Calu3 (cell line): ENCODE data around the gene CHRND. TPM values are rescaled to one million over a fixed set of nuclear protein-coding genes. Genes with fewer than 3 reads are reported as not detected.

Experiments
- BruUV-seq: library from RNA; stranded (reverse); fragments of 400-500 nt; replicated peaks from 2 replicates; lab custom pipeline; 2021; lab: Mats Ljungman, UMichigan
- CTCF ChIA-PET: fragments of 300-600 bp; sonication (Branson Sonifier 250); formaldehyde crosslinking; loops from one replicate; lab custom pipeline; 2022; ENCODE audit warnings: antibody characterized with exemption; lab: Charles Lee
- DNase-seq: peaks from one replicate; pipeline ENCODE4 v3.0.0; 2022
- H3K27ac Mint-ChIP-seq: one replicate; pipeline ENCODE4 v1.8.0; 2022; ENCODE audit warnings: mixed read lengths; ENCODE audit not compliant: unreplicated experiment
- H3K27me3 Mint-ChIP-seq: one replicate; pipeline ENCODE4 v1.8.0; 2022; ENCODE audit warnings: mixed read lengths; ENCODE audit not compliant: unreplicated experiment
- H3K36me3 Mint-ChIP-seq: one replicate; pipeline ENCODE4 v1.8.0; 2022; ENCODE audit warnings: mild to moderate bottlenecking, moderate library complexity, mixed read lengths; ENCODE audit not compliant: insufficient read depth, unreplicated experiment
- H3K4me1 Mint-ChIP-seq: one replicate; pipeline ENCODE4 v1.8.0; 2022; ENCODE audit warnings: mild to moderate bottlenecking, low read depth, mixed read lengths; ENCODE audit not compliant: unreplicated experiment
- H3K4me3 Mint-ChIP-seq: one replicate; pipeline ENCODE4 v1.8.0; 2022; ENCODE audit warnings: mild to moderate bottlenecking, low read depth, moderate library complexity, mixed read lengths; ENCODE audit not compliant: unreplicated experiment
- H3K9me3 Mint-ChIP-seq: one replicate; pipeline ENCODE4 v1.8.0; 2022; ENCODE audit warnings: low read depth, mixed read lengths; ENCODE audit not compliant: unreplicated experiment
- CTCF ChIP-seq: fragments of 200-600 bp; IDR thresholded peaks from one replicate; pipeline ENCODE4 v1.8.0; 2022; ENCODE audit warnings: antibody characterized with exemption; ENCODE audit not compliant: unreplicated experiment
- intact Hi-C: fragments of 100-400 bp; cut with micrococcal nuclease; formaldehyde crosslinking; loops from one replicate; pipeline ENCODE4 v1.10.0; 2022; ENCODE audit not compliant: unreplicated experiment
- total RNA-seq: library from RNA; stranded (reverse); gene quantifications from 2 replicates; pipeline ENCODE4 v1.2.3, GENCODE V29; 2022

The CHRND gene
- total RNA-seq, 1 experiment from 2014 or later, result not detected

- no peak overlapping the region for H3K27ac Mint-ChIP-seq
- no TSS peak for BruUV-seq
- peaks cover 5% of the 10 kb centered on the region for H3K36me3 Mint-ChIP-seq
- H3K4me3 Mint-ChIP-seq, result no peak overlapping the region
- no peaks in the 10 kb centered on the region for H3K9me3 Mint-ChIP-seq
- intact Hi-C loops, result no loop called here
- peaks cover 92% of the 10 kb centered on the region for H3K27me3 Mint-ChIP-seq
- no peak for DNase-seq
- H3K4me1 Mint-ChIP-seq, result no peaks in the 10 kb centered on the region
- CTCF ChIA-PET, result interaction anchor here (0.5 kb wide), 1 partner anchor 430 kb away, joined by 6 read pairs; no protein-coding TSS in a partner anchor
- no peak for TF ChIP-seq CTCF
Observed at GRCh38 chr2:232518844-232519243, 7.1 kb upstream of the CHRND start.

GRCh38 chr2:232519581-232520438 lies 6.2 kb upstream of the CHRND start, which contains the start of gene PRSS56:
Gene PRSS56, plus strand, starts transcription at chr2:232520388. Its CDS starts 211 bp downstream, at chr2:232520599.
- no TSS peak for BruUV-seq
- H3K9me3 Mint-ChIP-seq, result no peaks in the 10 kb centered on the region
- intact Hi-C loops, result loop anchor here (5.0 kb wide), 2 partner anchors 68 to 613 kb away; no protein-coding TSS in a partner anchor
- no peak for DNase-seq
- H3K36me3 Mint-ChIP-seq, result peaks cover 5% of the 10 kb centered on the region
- no peaks in the 10 kb centered on the region for H3K4me1 Mint-ChIP-seq
- CTCF ChIA-PET, result interaction anchor here (0.5 kb wide), 1 partner anchor 431 kb away, joined by 6 read pairs; no protein-coding TSS in a partner anchor
- peaks cover 92% of the 10 kb centered on the region for H3K27me3 Mint-ChIP-seq
- H3K27ac Mint-ChIP-seq, result no peak within 1 kb of the TSS
- TF ChIP-seq CTCF, result no peak
- H3K4me3 Mint-ChIP-seq, result no peak within 1 kb of the TSS

- DNase-seq, result no peak
- BruUV-seq, result no TSS peak
- no peak for TF ChIP-seq CTCF
- Mint-ChIP-seq H3K27ac (no peak overlapping the region), H3K27me3 (peaks cover 87% of the 10 kb centered on the region), H3K9me3 (no peaks in the 10 kb centered on the region), H3K4me3 (no peak overlapping the region), H3K4me1 (no peaks in the 10 kb centered on the region), H3K36me3 (peaks cover 5% of the 10 kb centered on the region)
- CTCF ChIA-PET, result interaction anchor here (0.6 kb wide), 1 partner anchor 603 kb away, joined by 5 read pairs; no protein-coding TSS in a partner anchor
- intact Hi-C loops, result loop anchor here (5.0 kb wide), 2 partner anchors 68 to 613 kb away; no protein-coding TSS in a partner anchor
Observed at GRCh38 chr2:232520489-232520888, 5.5 kb upstream of the CHRND start.

- no peak for DNase-seq
- no peak overlapping the region for H3K27ac Mint-ChIP-seq
- CTCF ChIA-PET, result interaction anchor here (0.6 kb wide), 1 partner anchor 603 kb away, joined by 5 read pairs; no protein-coding TSS in a partner anchor
- H3K36me3 Mint-ChIP-seq, result peaks cover 5% of the 10 kb centered on the region
- intact Hi-C loops, result loop anchor here (5.0 kb wide), 2 partner anchors 69 to 614 kb away; no protein-coding TSS in a partner anchor
- no peak overlapping the region for H3K4me3 Mint-ChIP-seq
- no peaks in the 10 kb centered on the region for H3K4me1 Mint-ChIP-seq
- H3K9me3 Mint-ChIP-seq, result no peaks in the 10 kb centered on the region
- TF ChIP-seq CTCF, result no peak
- H3K27me3 Mint-ChIP-seq, result peaks cover 90% of the 10 kb centered on the region
- BruUV-seq, result no TSS peak
Observed at GRCh38 chr2:232521098-232521497, 4.9 kb upstream of the CHRND start.
